B cell (primary cell): ENCODE results near the gene UBQLN4. TPM values are rescaled to one million over a fixed set of nuclear protein-coding genes. Genes with fewer than 3 reads are reported as not detected.

Source experiments
- ATAC-seq: fragments of 200-7000 bp; cut with Tn5 transposase; one replicate; pipeline ENCODE4 v1.10.0; 2021; ENCODE audit warnings: low read depth, mild to moderate bottlenecking, moderate number of reproducible peaks, moderate library complexity
- CTCF ChIA-PET: fragments of 350-600 bp; sonication (Branson Sonifier 250); formaldehyde crosslinking; loops from one replicate; lab custom pipeline; 2021; ENCODE audit warnings: antibody characterized with exemption, inconsistent platforms; lab: Charles Lee
- POLR2A ChIA-PET: fragments of 350-600 bp; sonication (Branson Sonifier 250); formaldehyde crosslinking; loops from one replicate; lab custom pipeline; 2021; ENCODE audit warnings: antibody characterized with exemption; lab: Charles Lee
- DNase-seq: peaks from one replicate; pipeline ENCODE4 v3.0.0; 2013
- H2AFZ ChIP-seq: 2 replicates; pipeline ENCODE4 v1.6.1; 2012; ENCODE audit warnings: mild to moderate bottlenecking, low read depth, low read length; ENCODE audit not compliant: insufficient read depth, poor library complexity, severe bottlenecking
- H3K27ac ChIP-seq, 2 donors: 1 replicate in 1 of 2; 2 replicates in 1 of 2; pipeline ENCODE4 v1.5.1; 2012 to 2013; ENCODE audit warnings: low read length in 2 of 2, mild to moderate bottlenecking in 2 of 2, moderate library complexity in 1 of 2
- H3K27me3 ChIP-seq, 4 experiments: fragments of 200-600 bp in 1 of 4; sonication (generic) in 1 of 4; replicated peaks in 1 of 4; 1 replicate in 2 of 4; 2 replicates in 2 of 4; pipeline versions ENCODE4 v1.6.1 to v1.7.0; 2013 to 2016; ENCODE audit warnings: low read length in 3 of 4, mild to moderate bottlenecking in 2 of 4, mixed read lengths in 1 of 4, moderate library complexity in 1 of 4; ENCODE audit not compliant: insufficient read depth in 4 of 4, control insufficient read depth in 3 of 4; ENCODE audit errors: control extremely low read depth in 1 of 4
- H3K36me3 ChIP-seq, 2 experiments: replicated peaks in 1 of 2; 1 replicate in 1 of 2; 2 replicates in 1 of 2; pipeline versions ENCODE4 v1.6.1 to v1.7.1; 2013; ENCODE audit warnings: low read length in 1 of 2; ENCODE audit not compliant: insufficient read depth in 2 of 2, control insufficient read depth in 1 of 2; ENCODE audit errors: control extremely low read depth in 1 of 2, extremely low read depth in 1 of 2
- H3K4me1 ChIP-seq, 2 donors: fragments of 200-600 bp in 1 of 2; sonication (generic) in 1 of 2; 1 replicate in 1 of 2; 2 replicates in 1 of 2; pipeline versions ENCODE4 v1.5.1 to v1.6.1; 2013 to 2017; ENCODE audit warnings: low read length in 2 of 2; ENCODE audit not compliant: control insufficient read depth in 2 of 2, insufficient read depth in 2 of 2
- H3K4me2 ChIP-seq: replicated peaks from 2 replicates; pipeline ENCODE3; 2012; ENCODE audit warnings: mild to moderate bottlenecking, low read depth, low read length; ENCODE audit not compliant: poor library complexity, severe bottlenecking
- H3K4me3 ChIP-seq, 5 experiments: fragments of 200-600 bp in 1 of 5; sonication (generic) in 1 of 5; 1 replicate in 3 of 5; 2 replicates in 2 of 5; pipeline versions ENCODE4 v1.5.1 to v1.7.0; 2011 to 2016; ENCODE audit warnings: low read length in 4 of 5, mild to moderate bottlenecking in 4 of 5, low read depth in 2 of 5, control low read depth in 1 of 5, moderate library complexity in 1 of 5; ENCODE audit not compliant: insufficient read depth in 1 of 5; ENCODE audit errors: control extremely low read depth in 1 of 5, extremely low read depth in 1 of 5
- H3K79me2 ChIP-seq: fragments of 200-600 bp; sonication (generic); one replicate; pipeline ENCODE4 v1.6.0; 2016; ENCODE audit warnings: low read length; ENCODE audit not compliant: control insufficient read depth, insufficient read depth
- H3K9ac ChIP-seq: fragments of 200-600 bp; sonication (generic); 2 replicates; pipeline ENCODE4 v1.6.1; 2017; ENCODE audit warnings: mild to moderate bottlenecking, low read length, moderate library complexity
- H3K9me3 ChIP-seq, 3 donors: one replicate each; pipeline versions ENCODE4 v1.6.1 to v1.7.1; 2013; ENCODE audit warnings: low read length in 2 of 3; ENCODE audit not compliant: control insufficient read depth in 2 of 3, insufficient read depth in 1 of 3; ENCODE audit errors: control extremely low read depth in 1 of 3
- H4K20me1 ChIP-seq: 2 replicates; pipeline ENCODE4 v1.6.0; 2012; ENCODE audit warnings: mild to moderate bottlenecking, low read length; ENCODE audit not compliant: insufficient read depth, control insufficient read depth, poor library complexity, severe bottlenecking
- H3K27ac Mint-ChIP-seq: one replicate; pipeline ENCODE4 v1.8.0; 2021; ENCODE audit warnings: mixed read lengths
- H3K27me3 Mint-ChIP-seq: one replicate; pipeline ENCODE4 v1.8.0; 2021; ENCODE audit warnings: mixed read lengths
- H3K4me1 Mint-ChIP-seq: one replicate; pipeline ENCODE4 v1.8.0; 2021; ENCODE audit warnings: mixed read lengths
- H3K4me3 Mint-ChIP-seq: one replicate; pipeline ENCODE4 v1.8.0; 2021; ENCODE audit warnings: mixed read lengths
- H3K9me3 Mint-ChIP-seq: one replicate; pipeline ENCODE4 v1.8.0; 2022; ENCODE audit warnings: mixed read lengths; ENCODE audit not compliant: insufficient read depth
- CTCF ChIP-seq: fragments of 200-600 bp; IDR thresholded peaks from one replicate; pipeline ENCODE4 v1.8.0; 2022; ENCODE audit warnings: antibody characterized with exemption, mild to moderate bottlenecking
- EZH2 ChIP-seq: IDR thresholded peaks from 2 replicates; pipeline ENCODE4 v1.6.1; 2012; ENCODE audit warnings: borderline replicate concordance, low read depth, mild to moderate bottlenecking, moderate library complexity, low read length; ENCODE audit not compliant: insufficient read depth, poor library complexity, severe bottlenecking
- WGBS: methylation state at CpG from one replicate; pipeline ENCODE4 v1.1.5; 2013; ENCODE audit warnings: missing lambda C conversion rate; ENCODE audit not compliant: insufficient coverage; 5-methylcytosine and 5-hydroxymethylcytosine counted together
- intact Hi-C: fragments of 100-400 bp; cut with micrococcal nuclease; formaldehyde crosslinking; loops from one replicate; pipeline ENCODE4 v1.10.0; 2022
- polyA plus RNA-seq: library from polyadenylated mRNA; depleted of rRNA; stranded (reverse); fragments of >200 nt; gene quantifications from 2 replicates; pipeline ENCODE4 v1.2.3, GENCODE V29; 2012
- total RNA-seq, 2 donors: library from RNA; stranded (reverse); fragments of 120-200 nt in 1 of 2; gene quantifications; 1 replicate in 1 of 2; 2 replicates in 1 of 2; pipeline versions ENCODE4 v1.2.3 to v1.2.4, GENCODE V29; 2013 to 2022

UBQLN4 gene
- total and polyA plus RNA-seq, 2 donors (not counting 1 experiment from before 2014, with no cell fraction given): 20.9 to 39.0 TPM

GRCh38 chr1:156081180-156081916 is 27.8 kb upstream of the UBQLN4 start:
- no peaks in the 10 kb centered on the region for H3K9me3 Mint-ChIP-seq

More at GRCh38 chr1:156081180-156081916, 27.8 kb upstream of the UBQLN4 start:
- peaks cover 29% of the 10 kb centered on the region for H3K4me1 Mint-ChIP-seq
- ATAC-seq (no peak), DNase-seq (no peak)
- H3K4me1 ChIP-seq: peaks cover 12 to 26% of the 10 kb centered on the region in 2 donors
- peak overlapping the region; percentile 80 for H3K9ac ChIP-seq
- no peaks in the 10 kb centered on the region for H4K20me1 ChIP-seq
- intact Hi-C loops: no loop called here
- no peak overlapping the region for H3K27ac Mint-ChIP-seq
- H3K4me3 ChIP-seq: peak overlapping the region in 3 of 5 experiments; percentile 81 to 87 (median 84)
- POLR2A ChIA-PET: interaction anchor here (0.7 kb wide), 1 partner anchor 16 kb away, joined by 3 read pairs; no protein-coding TSS in a partner anchor
- H3K36me3 ChIP-seq: no peaks in the 10 kb centered on the region
- WGBS: 5% methylated on average over 36 of the region's 61 CpGs
- H3K27me3 Mint-ChIP-seq: peaks cover 11% of the 10 kb centered on the region
- H3K4me2 ChIP-seq: peak overlapping the region; percentile 99
- no peak for TF ChIP-seq CTCF
- no peak for TF ChIP-seq EZH2
- CTCF ChIA-PET: interaction anchor here (1.6 kb wide), 1 partner anchor 16 kb away, joined by 8 read pairs; no protein-coding TSS in a partner anchor
- H3K27me3 ChIP-seq: peaks cover 0 to 45% (median 21%) of the 10 kb centered on the region in 4 experiments
- peak overlapping the region; percentile 91 for H3K4me3 Mint-ChIP-seq
- peaks cover 0 to 4% (median 0%) of the 10 kb centered on the region in 3 donors for H3K9me3 ChIP-seq
- H3K27ac ChIP-seq: no peak overlapping the region
- H2AFZ ChIP-seq: peak overlapping the region; percentile 90
- no peaks in the 10 kb centered on the region for H3K79me2 ChIP-seq
